HG02759 (cell line): ENCODE data around the gene TBC1D1.

Experiments
- ATAC-seq: cut with Tn5 transposase; IDR thresholded peaks from one replicate; pipeline ENCODE4 v1.9.1; 2021; ENCODE audit warnings: mild to moderate bottlenecking, moderate library complexity; ENCODE audit not compliant: unreplicated experiment

TBC1D1 gene

GRCh38 chr4:38136604-38137003 is 245.7 kb downstream of the TBC1D1 start:
- no peak for ATAC-seq

GRCh38 chr4:38137080-38137479 is 246.2 kb downstream of the TBC1D1 start:
- ATAC-seq, result no peak

- no peak for ATAC-seq
Observed at GRCh38 chr4:38138363-38138762, 247.5 kb downstream of the TBC1D1 start.

- ATAC-seq, result no peak
Observed at GRCh38 chr4:38139187-38139586, 248.3 kb downstream of the TBC1D1 start.

GRCh38 chr4:38140643-38141203 is 249.8 kb downstream of the TBC1D1 start:
- no peak for ATAC-seq

- ATAC-seq, result no peak
Observed at GRCh38 chr4:38141808-38142500, 251.1 kb downstream of the TBC1D1 start.

GRCh38 chr4:38144031-38144430 is 253.1 kb downstream of the TBC1D1 start:
- ATAC-seq, result no peak

- peak; percentile 8 for ATAC-seq
Observed at GRCh38 chr4:38145033-38145678, 254.3 kb downstream of the TBC1D1 start.

- ATAC-seq, result peak; percentile 28
Observed at GRCh38 chr4:38145741-38146140, 254.9 kb downstream of the TBC1D1 start.

GRCh38 chr4:38146383-38146782 is 255.5 kb downstream of the TBC1D1 start:
- peak; percentile 56 for ATAC-seq

GRCh38 chr4:38149472-38149996 is 258.6 kb downstream of the TBC1D1 start:
- no peak for ATAC-seq

GRCh38 chr4:38149997-38150671 is 259.2 kb downstream of the TBC1D1 start:
- ATAC-seq, result no peak

GRCh38 chr4:38150766-38151165 is 259.9 kb downstream of the TBC1D1 start:
- no peak for ATAC-seq

GRCh38 chr4:38151873-38152272 is 261.0 kb downstream of the TBC1D1 start:
- ATAC-seq, result no peak

- no peak for ATAC-seq
Observed at GRCh38 chr4:38152305-38152704, 261.4 kb downstream of the TBC1D1 start.

- no peak for ATAC-seq
Observed at GRCh38 chr4:38152721-38153386, 262.0 kb downstream of the TBC1D1 start.

- ATAC-seq, result no peak
Observed at GRCh38 chr4:38153387-38153760, 262.5 kb downstream of the TBC1D1 start.

- ATAC-seq, result no peak
Observed at GRCh38 chr4:38154252-38154651, 263.4 kb downstream of the TBC1D1 start.

GRCh38 chr4:38154681-38155588 is 264.1 kb downstream of the TBC1D1 start:
- ATAC-seq, result no peak
